ENCODE measurements around the gene PRKG1.

DNA sequence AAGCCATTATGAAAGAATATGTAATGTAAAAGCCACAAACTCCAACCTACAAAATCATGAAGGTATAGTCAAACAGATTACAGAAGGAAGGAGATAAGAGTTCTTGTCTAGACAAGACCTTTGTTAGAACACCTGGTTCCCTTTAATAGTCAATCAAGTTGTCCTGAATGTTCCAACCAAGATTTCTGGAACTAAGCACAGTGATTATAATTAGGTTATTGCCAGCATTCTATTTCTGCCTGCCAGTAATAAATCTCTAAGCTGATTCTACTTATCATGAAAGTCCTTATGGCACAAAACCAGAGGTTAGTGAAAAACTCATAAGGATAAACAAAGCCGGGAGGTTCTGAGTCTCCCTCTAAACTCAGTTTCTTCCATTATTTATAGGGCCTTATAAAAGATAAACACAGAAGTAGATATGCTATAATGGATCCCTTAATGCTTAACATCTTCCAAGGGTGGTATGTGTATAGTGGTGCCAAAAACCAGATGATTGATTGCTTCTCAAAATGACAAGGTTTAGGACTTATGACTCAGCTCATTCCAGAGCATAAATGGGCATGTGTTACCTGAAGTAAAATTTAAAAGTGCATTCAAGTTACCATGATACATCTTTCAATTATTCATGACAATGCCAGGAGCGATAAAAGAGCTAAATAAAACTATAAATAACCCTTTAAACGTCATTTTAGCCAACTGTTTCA, 387.9 kb downstream of the PRKG1 start:
- TF ChIP-seq POLR2A (IDR thresholded peaks at IDR 0.05; ENCODE audit: low read depth, low read length) (no peak), SMC3 (IDR thresholded peaks at IDR 0.05; ENCODE audit: low read depth, low read length) (no peak), CEBPB (IDR thresholded peaks at IDR 0.05; ENCODE audit: low read depth, low read length) (no peak), RFX5 (IDR thresholded peaks at IDR 0.05; ENCODE audit: low read depth, low read length) (no peak), RCOR1 (IDR thresholded peaks at IDR 0.05; ENCODE audit: insufficient replicate concordance, low read length) (no peak)
- TF ChIP-seq, protein P1, sequence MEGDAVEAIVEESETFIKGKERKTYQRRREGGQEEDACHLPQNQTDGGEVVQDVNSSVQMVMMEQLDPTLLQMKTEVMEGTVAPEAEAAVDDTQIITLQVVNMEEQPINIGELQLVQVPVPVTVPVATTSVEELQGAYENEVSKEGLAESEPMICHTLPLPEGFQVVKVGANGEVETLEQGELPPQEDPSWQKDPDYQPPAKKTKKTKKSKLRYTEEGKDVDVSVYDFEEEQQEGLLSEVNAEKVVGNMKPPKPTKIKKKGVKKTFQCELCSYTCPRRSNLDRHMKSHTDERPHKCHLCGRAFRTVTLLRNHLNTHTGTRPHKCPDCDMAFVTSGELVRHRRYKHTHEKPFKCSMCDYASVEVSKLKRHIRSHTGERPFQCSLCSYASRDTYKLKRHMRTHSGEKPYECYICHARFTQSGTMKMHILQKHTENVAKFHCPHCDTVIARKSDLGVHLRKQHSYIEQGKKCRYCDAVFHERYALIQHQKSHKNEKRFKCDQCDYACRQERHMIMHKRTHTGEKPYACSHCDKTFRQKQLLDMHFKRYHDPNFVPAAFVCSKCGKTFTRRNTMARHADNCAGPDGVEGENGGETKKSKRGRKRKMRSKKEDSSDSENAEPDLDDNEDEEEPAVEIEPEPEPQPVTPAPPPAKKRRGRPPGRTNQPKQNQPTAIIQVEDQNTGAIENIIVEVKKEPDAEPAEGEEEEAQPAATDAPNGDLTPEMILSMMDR (conservative IDR thresholded peaks at IDR 0.05; ENCODE audit: low read depth, low read length), result no peak
